Measurements from ENCODE around the gene EDC3.
"Not testable (repeated sequence)": the region's sequence is repeated elsewhere in the genome, so short reads cannot be mapped to it uniquely, and the experiment has no call there.

The EDC3 gene

DNA sequence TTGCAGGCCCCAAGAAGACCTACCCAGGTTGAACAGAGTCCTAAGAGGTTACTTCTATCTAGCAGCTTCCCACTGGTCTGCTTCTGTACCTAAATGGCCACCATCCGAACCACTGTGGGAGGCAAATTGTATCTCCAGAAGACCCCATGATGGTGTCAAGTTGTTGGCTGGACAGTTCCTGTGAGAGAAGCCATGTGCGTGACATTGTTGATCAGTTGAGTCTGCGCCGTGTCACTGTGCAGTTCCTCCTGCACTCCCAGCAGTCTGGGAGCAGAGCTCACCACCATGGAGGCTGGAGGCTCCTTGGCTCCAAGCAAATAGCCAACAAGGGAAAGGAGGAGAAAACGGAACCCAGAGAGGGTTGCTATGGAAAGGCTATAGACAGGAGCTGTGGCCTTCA is 37.0 kb upstream of the EDC3 start:
- H2AK5ac ChIP-seq (ENCODE audit: low read length), result no peak overlapping the region
- no peak overlapping the region for H3K4me3 ChIP-seq (ENCODE audit: low read length)
- no peak overlapping the region for H3K23ac ChIP-seq (ENCODE audit: low read length)
- no peak overlapping the region for H3K27ac ChIP-seq (ENCODE audit: low read depth, low read length)
- no peak overlapping the region for H4K5ac ChIP-seq (ENCODE audit: low read length)
- H3K4ac ChIP-seq (ENCODE audit: low read depth, low read length), result no peak overlapping the region
- DNase-seq, result no peak
- no peak overlapping the region for H3K9ac ChIP-seq (ENCODE audit: low read length)
- H3K4me2 ChIP-seq (ENCODE audit: low read length), result no peak overlapping the region
- H2BK120ac ChIP-seq (ENCODE audit: low read depth, low read length), result no peak overlapping the region
- no peaks in the 10 kb centered on the region for H3K4me1 ChIP-seq (ENCODE audit: control insufficient read depth, low read depth, low read length)
- H2BK15ac ChIP-seq (replicated peaks; ENCODE audit: low read depth), result no peak overlapping the region
- no peak overlapping the region for H2BK5ac ChIP-seq (ENCODE audit: low read length)
- no peak overlapping the region for H4K8ac ChIP-seq (ENCODE audit: low read depth, low read length)
- H3K27me3 ChIP-seq (ENCODE audit: insufficient read depth, low read length, poor library complexity), result no peaks in the 10 kb centered on the region
- no peak overlapping the region for H3K56ac ChIP-seq (ENCODE audit: low read length)
- H3K79me1 ChIP-seq (ENCODE audit: low read length), result no peaks in the 10 kb centered on the region
- no peaks in the 10 kb centered on the region for H3K79me2 ChIP-seq (ENCODE audit: control insufficient read depth, insufficient read depth, low read length)
- H3K18ac ChIP-seq (ENCODE audit: low read length), result no peak overlapping the region
- WGBS (ENCODE audit: extremely low coverage, insufficient coverage, low lambda C conversion rate), result no CpG with 5 or more reads among the region's 5 CpGs
- H3K36me3 ChIP-seq (ENCODE audit: control insufficient read depth, insufficient read depth, low read length), result no peaks in the 10 kb centered on the region

DNA sequence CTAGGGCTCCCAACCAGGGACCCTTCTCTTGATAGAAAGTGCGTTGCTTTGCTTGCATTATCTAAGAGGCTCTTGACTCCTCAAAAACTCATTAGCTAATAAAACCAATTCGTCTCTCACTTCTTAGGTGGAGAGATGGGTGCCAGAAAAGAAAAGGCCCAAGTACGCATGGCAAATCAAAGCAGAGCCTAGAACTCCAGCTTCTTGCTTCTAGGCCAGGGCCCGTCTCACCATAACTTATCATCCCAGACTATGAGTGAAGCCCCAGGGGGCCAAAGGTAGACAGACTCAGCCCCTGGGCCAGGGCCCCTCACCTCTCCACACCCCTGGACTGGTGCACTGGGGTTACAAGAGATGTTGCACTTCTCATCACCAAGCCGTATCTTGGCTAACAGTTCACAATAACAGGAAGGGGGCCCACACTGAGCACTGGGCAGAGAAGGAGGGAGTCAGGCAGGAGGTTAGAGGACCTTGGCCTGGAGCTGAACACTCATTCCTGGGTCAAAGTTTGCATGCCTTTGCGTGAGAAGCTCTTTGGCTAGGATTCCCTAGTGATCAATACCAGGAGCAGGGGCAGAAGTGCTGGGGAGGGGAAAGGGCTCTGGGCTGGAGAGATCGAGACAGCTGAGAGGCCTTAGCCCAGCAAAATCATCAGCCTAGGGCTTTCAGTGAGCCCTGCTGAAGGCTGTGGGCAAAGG is 34.9 kb upstream of the EDC3 start:
- H3K4me2 ChIP-seq (ENCODE audit: low read length), result no peak overlapping the region
- H3K27ac ChIP-seq (ENCODE audit: low read depth, low read length), result no peak overlapping the region
- H3K56ac ChIP-seq (ENCODE audit: low read length), result no peak overlapping the region
- no peak overlapping the region for H3K4me3 ChIP-seq (ENCODE audit: low read length)
- H3K79me2 ChIP-seq (ENCODE audit: control insufficient read depth, insufficient read depth, low read length), result no peaks in the 10 kb centered on the region
- H2BK15ac ChIP-seq (replicated peaks; ENCODE audit: low read depth), result no peak overlapping the region
- DNase-seq, result no peak
- no CpG with 5 or more reads among the region's 7 CpGs for WGBS (ENCODE audit: extremely low coverage, insufficient coverage, low lambda C conversion rate)
- no peaks in the 10 kb centered on the region for H3K36me3 ChIP-seq (ENCODE audit: control insufficient read depth, insufficient read depth, low read length)
- H2BK5ac ChIP-seq (ENCODE audit: low read length), result no peak overlapping the region
- H3K18ac ChIP-seq (ENCODE audit: low read length), result no peak overlapping the region
- H3K79me1 ChIP-seq (ENCODE audit: low read length), result no peaks in the 10 kb centered on the region
- no peak overlapping the region for H3K4ac ChIP-seq (ENCODE audit: low read depth, low read length)
- no peak overlapping the region for H2AK5ac ChIP-seq (ENCODE audit: low read length)
- peaks cover 6% of the 10 kb centered on the region for H3K27me3 ChIP-seq (ENCODE audit: insufficient read depth, low read length, poor library complexity)
- no peak overlapping the region for H3K9ac ChIP-seq (ENCODE audit: low read length)
- no peak overlapping the region for H4K8ac ChIP-seq (ENCODE audit: low read depth, low read length)
- H3K23ac ChIP-seq (ENCODE audit: low read length), result no peak overlapping the region
- no peak overlapping the region for H2BK120ac ChIP-seq (ENCODE audit: low read depth, low read length)
- H3K4me1 ChIP-seq (ENCODE audit: control insufficient read depth, low read depth, low read length), result no peaks in the 10 kb centered on the region
- no peak overlapping the region for H4K5ac ChIP-seq (ENCODE audit: low read length)

DNA sequence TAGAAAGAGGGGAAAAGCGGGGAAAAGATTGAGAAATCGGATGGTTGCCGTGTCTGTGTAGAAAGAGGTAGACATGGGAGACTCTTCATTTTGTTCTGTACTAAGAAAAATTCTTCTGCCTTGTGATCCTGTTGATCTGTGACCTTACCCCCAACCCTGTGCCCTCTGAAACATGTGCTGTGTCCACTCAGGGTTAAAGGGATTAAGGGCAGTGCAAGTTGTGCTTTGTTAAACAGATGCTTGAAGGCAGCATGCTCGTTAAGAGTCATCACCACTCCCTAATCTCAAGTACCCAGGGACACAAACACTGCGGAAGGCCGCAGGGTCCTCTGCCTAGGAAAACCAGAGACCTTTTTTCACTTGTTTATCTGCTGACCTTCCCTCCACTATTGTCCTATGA is 33.5 kb upstream of the EDC3 start:
- not testable (repeated sequence) for DNase-seq; H3K4ac ChIP-seq (ENCODE audit: low read depth, low read length); H2BK120ac ChIP-seq (ENCODE audit: low read depth, low read length); H2BK5ac ChIP-seq (ENCODE audit: low read length); H3K18ac ChIP-seq (ENCODE audit: low read length); H3K9ac ChIP-seq (ENCODE audit: low read length); H3K79me1 ChIP-seq (ENCODE audit: low read length); H3K23ac ChIP-seq (ENCODE audit: low read length); H3K4me3 ChIP-seq (ENCODE audit: low read length); H4K5ac ChIP-seq (ENCODE audit: low read length); H3K79me2 ChIP-seq (ENCODE audit: control insufficient read depth, insufficient read depth, low read length); H3K27ac ChIP-seq (ENCODE audit: low read depth, low read length); H3K27me3 ChIP-seq (ENCODE audit: insufficient read depth, low read length, poor library complexity); H2BK15ac ChIP-seq (replicated peaks; ENCODE audit: low read depth); H4K8ac ChIP-seq (ENCODE audit: low read depth, low read length); H3K4me1 ChIP-seq (ENCODE audit: control insufficient read depth, low read depth, low read length); H2AK5ac ChIP-seq (ENCODE audit: low read length); H3K36me3 ChIP-seq (ENCODE audit: control insufficient read depth, insufficient read depth, low read length); H3K56ac ChIP-seq (ENCODE audit: low read length); H3K4me2 ChIP-seq (ENCODE audit: low read length)
- no CpG with 5 or more reads among the region's 6 CpGs for WGBS (ENCODE audit: extremely low coverage, insufficient coverage, low lambda C conversion rate)

DNA sequence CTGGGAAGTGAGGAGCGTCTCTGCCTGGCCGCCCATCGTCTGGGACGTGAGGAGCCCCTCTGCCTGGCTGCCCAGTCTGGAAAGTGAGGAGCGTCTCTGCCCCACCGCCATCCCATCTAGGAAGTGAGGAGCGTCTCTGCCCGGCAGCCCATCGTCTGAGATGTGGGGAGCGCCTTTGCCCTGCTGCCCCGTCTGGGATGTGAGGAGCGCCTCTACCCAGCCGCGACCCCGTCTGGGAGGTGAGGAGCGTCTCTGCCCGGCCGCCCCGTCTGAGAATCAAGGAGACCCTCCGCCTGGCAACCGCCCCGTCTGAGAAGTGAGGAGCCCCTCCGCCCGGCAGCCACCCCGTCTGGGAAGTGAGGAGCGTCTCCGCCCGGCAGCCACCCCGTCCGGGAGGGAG is 32.9 kb upstream of the EDC3 start:
- not testable (repeated sequence) for H4K5ac ChIP-seq (ENCODE audit: low read length); H3K4me2 ChIP-seq (ENCODE audit: low read length); H3K36me3 ChIP-seq (ENCODE audit: control insufficient read depth, insufficient read depth, low read length); H2BK15ac ChIP-seq (replicated peaks; ENCODE audit: low read depth); DNase-seq; H3K9ac ChIP-seq (ENCODE audit: low read length); H3K79me1 ChIP-seq (ENCODE audit: low read length); H3K4me1 ChIP-seq (ENCODE audit: control insufficient read depth, low read depth, low read length); H3K56ac ChIP-seq (ENCODE audit: low read length); H3K79me2 ChIP-seq (ENCODE audit: control insufficient read depth, insufficient read depth, low read length); H2AK5ac ChIP-seq (ENCODE audit: low read length); H3K4ac ChIP-seq (ENCODE audit: low read depth, low read length); H4K8ac ChIP-seq (ENCODE audit: low read depth, low read length); H3K4me3 ChIP-seq (ENCODE audit: low read length); H3K23ac ChIP-seq (ENCODE audit: low read length); H3K18ac ChIP-seq (ENCODE audit: low read length); H2BK5ac ChIP-seq (ENCODE audit: low read length); H3K27ac ChIP-seq (ENCODE audit: low read depth, low read length); H3K27me3 ChIP-seq (ENCODE audit: insufficient read depth, low read length, poor library complexity); H2BK120ac ChIP-seq (ENCODE audit: low read depth, low read length)
- WGBS (ENCODE audit: extremely low coverage, insufficient coverage, low lambda C conversion rate), result no CpG with 5 or more reads among the region's 30 CpGs

DNA sequence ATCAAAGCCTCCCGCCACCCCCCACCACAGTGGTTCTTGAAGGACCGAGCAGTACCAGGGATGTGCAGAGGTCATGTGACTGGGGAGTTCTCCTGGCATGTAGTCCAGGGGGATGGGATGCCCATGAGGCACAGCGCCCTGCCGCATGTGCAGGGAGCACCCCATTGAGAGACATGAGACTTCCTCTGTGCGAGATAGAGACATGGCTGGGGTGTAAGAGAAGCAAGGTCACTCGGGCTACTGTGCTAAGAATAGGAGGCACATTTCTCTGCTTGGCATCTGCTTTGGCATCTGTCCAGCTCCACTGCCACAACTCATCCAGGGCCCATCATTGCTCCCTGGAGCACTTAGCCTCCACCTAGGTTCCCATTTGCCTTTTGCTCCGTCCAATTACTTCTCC is 31.9 kb upstream of the EDC3 start:
- Histone ChIP-seq H3K4me3 (ENCODE audit: low read length) (no peak overlapping the region), H3K4me1 (ENCODE audit: control insufficient read depth, low read depth, low read length) (no peaks in the 10 kb centered on the region), H3K27me3 (ENCODE audit: insufficient read depth, low read length, poor library complexity) (peaks cover 6% of the 10 kb centered on the region), H3K18ac (ENCODE audit: low read length) (no peak overlapping the region), H3K23ac (ENCODE audit: low read length) (no peak overlapping the region), H2BK120ac (ENCODE audit: low read depth, low read length) (no peak overlapping the region), H3K9ac (ENCODE audit: low read length) (no peak overlapping the region), H3K4ac (ENCODE audit: low read depth, low read length) (no peak overlapping the region), H2BK15ac (replicated peaks; ENCODE audit: low read depth) (no peak overlapping the region), H3K56ac (ENCODE audit: low read length) (no peak overlapping the region), H4K8ac (ENCODE audit: low read depth, low read length) (no peak overlapping the region), H2BK5ac (ENCODE audit: low read length) (no peak overlapping the region), H4K5ac (ENCODE audit: low read length) (no peak overlapping the region), H3K36me3 (ENCODE audit: control insufficient read depth, insufficient read depth, low read length) (no peaks in the 10 kb centered on the region), H3K4me2 (ENCODE audit: low read length) (no peak overlapping the region), H3K79me1 (ENCODE audit: low read length) (no peaks in the 10 kb centered on the region), H2AK5ac (ENCODE audit: low read length) (no peak overlapping the region), H3K27ac (ENCODE audit: low read depth, low read length) (no peak overlapping the region), H3K79me2 (ENCODE audit: control insufficient read depth, insufficient read depth, low read length) (no peaks in the 10 kb centered on the region)
- WGBS (ENCODE audit: extremely low coverage, insufficient coverage, low lambda C conversion rate), result no CpG with 5 or more reads among the region's 7 CpGs
- DNase-seq, result no peak

DNA sequence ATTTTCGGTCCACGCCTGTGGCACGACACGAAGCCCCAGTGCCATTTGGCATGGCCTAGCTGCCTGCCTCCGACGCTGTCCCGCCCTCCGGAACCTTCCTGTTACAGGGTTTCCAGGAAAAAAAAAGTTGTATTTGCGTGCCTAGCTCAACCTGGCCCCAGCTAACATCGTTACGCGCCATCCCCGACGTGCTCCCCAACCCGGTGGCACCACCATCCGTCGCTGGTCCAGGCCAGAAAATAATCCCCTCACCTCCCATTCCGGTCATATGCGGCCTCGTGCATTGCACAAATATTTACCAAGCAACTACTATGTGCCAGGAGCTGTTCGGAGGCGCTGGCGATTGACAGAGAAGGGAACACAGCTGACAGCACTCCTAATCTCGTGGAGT is 30.9 kb upstream of the EDC3 start:
- no peak overlapping the region for H4K5ac ChIP-seq (ENCODE audit: low read length)
- DNase-seq, result no peak
- H3K18ac ChIP-seq (ENCODE audit: low read length), result no peak overlapping the region
- no peak overlapping the region for H2BK15ac ChIP-seq (replicated peaks; ENCODE audit: low read depth)
- no peak overlapping the region for H2AK5ac ChIP-seq (ENCODE audit: low read length)
- no peak overlapping the region for H3K9ac ChIP-seq (ENCODE audit: low read length)
- H2BK120ac ChIP-seq (ENCODE audit: low read depth, low read length), result no peak overlapping the region
- H3K79me1 ChIP-seq (ENCODE audit: low read length), result no peaks in the 10 kb centered on the region
- H3K4me2 ChIP-seq (ENCODE audit: low read length), result no peak overlapping the region
- H3K27me3 ChIP-seq (ENCODE audit: insufficient read depth, low read length, poor library complexity), result peaks cover 6% of the 10 kb centered on the region
- no peak overlapping the region for H4K8ac ChIP-seq (ENCODE audit: low read depth, low read length)
- no peak overlapping the region for H3K27ac ChIP-seq (ENCODE audit: low read depth, low read length)
- H3K79me2 ChIP-seq (ENCODE audit: control insufficient read depth, insufficient read depth, low read length), result no peaks in the 10 kb centered on the region
- H2BK5ac ChIP-seq (ENCODE audit: low read length), result no peak overlapping the region
- H3K23ac ChIP-seq (ENCODE audit: low read length), result no peak overlapping the region
- no CpG with 5 or more reads among the region's 24 CpGs for WGBS (ENCODE audit: extremely low coverage, insufficient coverage, low lambda C conversion rate)
- H3K36me3 ChIP-seq (ENCODE audit: control insufficient read depth, insufficient read depth, low read length), result no peaks in the 10 kb centered on the region
- H3K4me1 ChIP-seq (ENCODE audit: control insufficient read depth, low read depth, low read length), result no peaks in the 10 kb centered on the region
- no peak overlapping the region for H3K56ac ChIP-seq (ENCODE audit: low read length)
- H3K4me3 ChIP-seq (ENCODE audit: low read length), result no peak overlapping the region
- H3K4ac ChIP-seq (ENCODE audit: low read depth, low read length), result no peak overlapping the region
